Kidney (tissue), 14 donors: ENCODE measurements around the gene MYO1D. TPM values are rescaled to one million over a fixed set of nuclear protein-coding genes. Genes with fewer than 3 reads are reported as not detected.

Experiments
- DNase-seq, 5 donors: peaks; one replicate each; pipeline ENCODE4 v3.0.0-alpha.2; 2013 to 2020
- FAIRE-seq: peaks from 2 replicates; lab custom pipeline; 2012; peaks lifted over from hg19 to GRCh38; lab: Jason Lieb, UNC
- H3K27ac ChIP-seq, 2 donors: one replicate each; pipeline ENCODE4 v1.7.0; 2013; ENCODE audit warnings: low read depth in 2 of 2, low read length in 2 of 2, inconsistent platforms in 1 of 2
- H3K27me3 ChIP-seq: one replicate; pipeline ENCODE4 v1.7.1; 2013; ENCODE audit warnings: low read length, inconsistent platforms; ENCODE audit not compliant: control insufficient read depth, insufficient read depth
- H3K36me3 ChIP-seq, 3 donors: one replicate each; pipeline versions ENCODE4 v1.7.0 to v1.7.1; 2013; ENCODE audit warnings: low read length in 3 of 3, control low read depth in 1 of 3, inconsistent platforms in 1 of 3; ENCODE audit not compliant: insufficient read depth in 3 of 3, control insufficient read depth in 2 of 3
- H3K4me1 ChIP-seq, 3 donors: one replicate each; pipeline versions ENCODE4 v1.7.0 to v1.7.1; 2013; ENCODE audit warnings: low read length in 3 of 3, inconsistent platforms in 1 of 3, low read depth in 1 of 3; ENCODE audit not compliant: control insufficient read depth in 2 of 3, insufficient read depth in 2 of 3
- H3K4me3 ChIP-seq, 3 donors: one replicate each; pipeline versions ENCODE4 v1.7.0 to v1.8.1; 2013; ENCODE audit warnings: low read length in 3 of 3, control low read depth in 1 of 3, inconsistent platforms in 1 of 3
- H3K9ac ChIP-seq, 3 donors: one replicate each; pipeline versions ENCODE4 v1.7.0 to v1.7.1; 2013; ENCODE audit warnings: low read length in 3 of 3, control low read depth in 1 of 3, inconsistent platforms in 1 of 3
- H3K9me3 ChIP-seq, 3 donors: one replicate each; pipeline versions ENCODE4 v1.7.0 to v1.7.1; 2013; ENCODE audit warnings: low read length in 3 of 3, control low read depth in 1 of 3, inconsistent platforms in 1 of 3; ENCODE audit not compliant: control insufficient read depth in 2 of 3, insufficient read depth in 1 of 3
- CTCF ChIP-seq: IDR thresholded peaks from 3 replicates; pipeline ENCODE4 v1.5.1; 2012; ENCODE audit warnings: mild to moderate bottlenecking, moderate library complexity, borderline replicate concordance; ENCODE audit not compliant: insufficient read depth; ENCODE audit errors: extremely low read depth
- intact Hi-C: fragments of 100-400 bp; cut with DNase I; formaldehyde crosslinking; loops from one replicate; pipeline ENCODE4 v1.11.1; 2022
- polyA plus RNA-seq: library from polyadenylated mRNA; stranded (reverse); fragments of 350-450 nt; fragmentation: Illumina TruSeq; extraction: RNeasy Lipid Tissue Mini Kit (QIAGEN cat#74804); gene quantifications from one replicate; pipeline ENCODE4 v1.2.3, GENCODE V29; 2014; ENCODE audit warnings: low read depth, low replicate concordance; ENCODE audit not compliant: insufficient read depth
- total RNA-seq: library from RNA; stranded (reverse); fragmentation: NEBNext Ultra II Directional; extraction: Animal tissue kit (Norgen Biotek cat#: 25700); gene quantifications from one replicate; pipeline ENCODE4 v1.2.1, GENCODE V29; 2021
- donor health status: control.
- donor health status: control.
- donor health status: control.
- donor health status: control.
- donor health status: control.
- donor health status: DM: yes; HTN: yes; CAD: no.
- donor health status: Normal renal cell carcinoma (clear cell type).

Gene MYO1D
- total and polyA plus RNA-seq, 2 donors from 2014 or later = 21.1 to 99.9 TPM

GRCh38 chr17:32484628-32485027 lies 392.3 kb downstream of the MYO1D start:
- H3K4me1 ChIP-seq = peaks cover 0 to 15% (median 4%) of the 10 kb centered on the region in 3 donors
- H3K9me3 ChIP-seq = no peaks in the 10 kb centered on the region
- peak in 2 of 5 donors; percentile 46 to 63 for DNase-seq
- FAIRE-seq = no peak
- no peak overlapping the region for H3K27ac ChIP-seq
- no peaks in the 10 kb centered on the region for H3K27me3 ChIP-seq
- peaks cover 5 to 13% (median 10%) of the 10 kb centered on the region in 3 donors for H3K36me3 ChIP-seq
- no peak overlapping the region for H3K4me3 ChIP-seq
- intact Hi-C loops = loop anchor here (10.0 kb wide), 1 partner anchor 270 kb away; no protein-coding TSS in a partner anchor
- no peak overlapping the region for H3K9ac ChIP-seq
- TF ChIP-seq CTCF = no peak

DNA sequence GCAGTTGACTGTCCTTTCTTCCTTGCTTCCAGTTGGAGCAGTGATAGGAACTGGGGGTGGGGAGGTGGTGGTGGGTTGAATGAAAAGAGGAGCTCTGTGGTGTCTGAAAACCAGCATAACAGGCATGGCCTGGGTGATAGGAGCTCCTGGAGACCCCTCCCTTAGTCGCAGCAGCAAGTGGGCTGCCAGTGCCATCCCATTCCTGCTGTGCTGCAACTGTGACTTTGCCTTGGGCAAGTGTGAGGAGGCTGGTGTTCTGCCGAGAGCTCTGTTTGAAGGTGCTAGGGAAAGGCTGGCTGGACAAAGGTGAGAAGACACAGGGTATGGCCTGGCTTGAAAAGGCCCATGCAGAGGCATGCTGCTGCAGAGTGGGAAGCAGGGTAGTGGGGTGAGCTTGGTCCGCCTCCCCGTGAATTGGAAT lies 392.9 kb downstream of the MYO1D start:
- Histone ChIP-seq H3K4me3 (no peak overlapping the region), H3K27me3 (no peaks in the 10 kb centered on the region), H3K27ac (no peak overlapping the region), H3K4me1 (peaks cover 0 to 15% (median 4%) of the 10 kb centered on the region in 3 donors), H3K9me3 (no peaks in the 10 kb centered on the region), H3K9ac (no peak overlapping the region), H3K36me3 (peaks cover 6 to 19% (median 16%) of the 10 kb centered on the region in 3 donors)
- no peak for TF ChIP-seq CTCF
- intact Hi-C loops = loop anchor here (10.0 kb wide), 1 partner anchor 271 kb away; no protein-coding TSS in a partner anchor
- peak in 2 of 5 donors; percentile 52 to 53 for DNase-seq
- no peak for FAIRE-seq

GRCh38 chr17:32483451-32484019 lies 393.4 kb downstream of the MYO1D start:
- H3K27ac ChIP-seq = peak overlapping the region; percentile 48 to 72
- peak; percentile 29 for FAIRE-seq

More at GRCh38 chr17:32483451-32484019, 393.4 kb downstream of the MYO1D start:
- Histone ChIP-seq H3K9me3 (no peaks in the 10 kb centered on the region), H3K9ac (no peak overlapping the region), H3K36me3 (peaks cover 7 to 21% (median 19%) of the 10 kb centered on the region in 3 donors), H3K4me3 (no peak overlapping the region), H3K4me1 (peaks cover 0 to 15% (median 4%) of the 10 kb centered on the region in 3 donors), H3K27me3 (no peaks in the 10 kb centered on the region)
- intact Hi-C loops = loop anchor here (10.0 kb wide), 1 partner anchor 271 kb away; no protein-coding TSS in a partner anchor
- peak; percentile 76 to 94 (median 85) for DNase-seq
- peak; percentile 95 for TF ChIP-seq CTCF
